C4-2B (cell line): Measurements from ENCODE around the gene OR10A6.

ENCODE experiments used
- H3K27ac ChIP-seq: fragments of 450-650 bp; 2 replicates; pipeline ENCODE4 v1.5.1; 2017
- CTCF ChIP-seq: fragments of 450-650 bp; conservative IDR thresholded peaks from 2 replicates; pipeline ENCODE4 v1.5.1; 2017; ENCODE audit warnings: mild to moderate bottlenecking
- ZFX ChIP-seq: fragments of 450-650 bp; IDR thresholded peaks from 2 replicates; pipeline ENCODE4 v1.6.1; 2017

The OR10A6 gene

GRCh38 chr11:7911011-7911410 lies 20.1 kb downstream of the OR10A6 start:
- H3K27ac ChIP-seq = no peak overlapping the region
- TF ChIP-seq ZFX (no peak), CTCF (no peak)

DNA sequence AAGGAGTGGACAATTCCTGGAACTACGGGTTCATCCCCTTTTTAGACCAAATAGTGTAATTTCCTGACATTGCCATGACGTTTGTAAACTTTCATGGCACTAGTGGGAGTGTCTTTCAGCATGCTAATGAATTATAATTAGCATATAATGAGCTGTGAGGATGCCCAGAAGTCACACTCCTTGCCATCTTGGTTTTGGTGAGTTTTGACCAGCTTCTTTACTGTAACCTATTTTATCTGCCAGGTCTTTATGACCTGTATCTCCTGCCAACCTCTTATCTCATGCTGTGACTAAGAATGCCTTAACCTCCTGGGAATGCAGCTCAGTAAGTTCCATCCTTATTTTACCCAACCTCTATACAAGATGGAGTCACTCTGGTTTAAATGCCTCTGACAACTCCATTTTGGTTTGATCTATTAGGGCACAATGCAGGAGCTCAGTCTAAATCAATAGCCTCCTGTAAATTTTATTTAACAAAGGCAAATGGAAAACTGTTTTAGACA lies 20.7 kb downstream of the OR10A6 start:
- no peak overlapping the region for H3K27ac ChIP-seq

DNA sequence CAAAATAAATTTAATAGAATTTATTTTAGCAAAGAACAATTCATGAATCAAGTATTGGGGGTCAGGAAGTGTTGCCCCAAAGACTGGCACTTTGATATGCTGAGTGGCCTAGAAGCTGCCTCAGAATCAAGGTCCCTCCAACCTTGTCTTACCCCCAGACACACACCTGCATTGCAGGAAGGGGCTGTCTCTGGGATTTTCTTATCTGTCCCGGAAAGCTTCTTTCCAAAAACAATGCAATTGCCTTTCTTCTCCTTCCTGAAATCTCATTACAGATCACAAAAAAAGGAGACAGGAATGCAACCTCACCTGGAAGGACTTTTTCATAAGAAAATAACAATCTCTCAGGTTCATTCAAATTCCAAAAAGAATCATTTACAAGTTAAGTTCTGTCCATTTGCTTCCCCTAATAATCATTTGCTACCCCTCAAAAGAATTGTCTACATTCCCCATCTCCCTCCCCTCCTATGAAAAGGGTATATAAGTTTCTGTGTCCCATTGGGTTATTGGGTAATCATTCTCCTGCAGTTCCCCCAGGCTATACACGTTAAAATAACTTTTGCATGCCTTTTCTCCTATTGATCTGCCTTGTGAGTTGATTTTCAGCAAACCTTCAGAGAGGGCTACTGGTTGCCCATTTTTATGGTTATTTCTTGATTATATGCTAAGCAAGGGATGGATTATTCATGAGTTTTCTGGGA lies 21.3 kb downstream of the OR10A6 start:
- no peak overlapping the region for H3K27ac ChIP-seq
- TF ChIP-seq ZFX = no peak
- no peak for TF ChIP-seq CTCF

More for the DNA sequence above, 20.7 kb downstream of the OR10A6 start:
- no peak for TF ChIP-seq ZFX
- no peak for TF ChIP-seq CTCF

GRCh38 chr11:7907121-7907520 lies 23.9 kb downstream of the OR10A6 start:
- TF ChIP-seq ZFX = no peak
- no peak for TF ChIP-seq CTCF
- H3K27ac ChIP-seq = no peak overlapping the region

- H3K27ac ChIP-seq = no peak overlapping the region
Measured at GRCh38 chr11:7906481-7906880, 24.6 kb downstream of the OR10A6 start.

DNA sequence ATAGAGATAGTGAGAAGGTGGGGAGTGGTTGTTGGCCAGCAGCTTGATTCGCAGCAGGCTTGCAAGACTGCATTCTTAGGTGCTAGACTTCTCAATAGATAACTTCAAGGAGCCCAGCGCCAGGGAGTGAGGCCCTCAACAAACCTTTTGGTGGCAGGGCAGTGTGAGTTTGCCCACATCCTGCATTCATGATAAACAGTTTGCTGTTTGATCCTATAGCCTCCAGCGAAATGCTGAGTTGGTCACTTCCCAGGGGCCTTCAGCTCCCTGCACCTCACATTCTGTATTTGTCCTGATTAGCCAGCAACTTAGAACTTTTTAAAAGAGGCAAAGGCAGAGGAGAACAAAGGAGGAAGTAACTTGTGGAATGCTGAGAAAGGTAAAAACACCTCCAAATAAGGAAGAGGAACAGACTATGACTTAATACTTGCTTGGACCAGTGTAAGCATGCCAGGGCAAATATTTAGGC lies 25.1 kb downstream of the OR10A6 start:
- H3K27ac ChIP-seq = no peak overlapping the region
- TF ChIP-seq ZFX = no peak
- TF ChIP-seq CTCF = no peak

More at GRCh38 chr11:7906481-7906880, 24.6 kb downstream of the OR10A6 start:
- TF ChIP-seq CTCF = no peak
- no peak for TF ChIP-seq ZFX

- TF ChIP-seq ZFX = no peak
- TF ChIP-seq CTCF = no peak
- H3K27ac ChIP-seq = no peak overlapping the region
Measured at GRCh38 chr11:7905549-7905948, 25.5 kb downstream of the OR10A6 start.
